Measurements from ENCODE around the gene PRAMEF15. TPM values are rescaled to one million over a fixed set of nuclear protein-coding genes. Genes with fewer than 3 reads are reported as not detected.

The PRAMEF15 gene
- polyA plus RNA-seq, 4 donors = not detected

Other genes starting within 250 kb of the PRAMEF15 start
- not detected for gene PRAMEF25, start 244.8 kb upstream of the PRAMEF15 start, polyA plus RNA-seq (ENCODE audit: insufficient read length in 4 of 4)
- under 1 TPM in 2 of 4 donors, not detected in 2; 0.19 to 0.42 TPM for gene HNRNPCL2, start 198.7 kb upstream of the PRAMEF15 start, polyA plus RNA-seq (ENCODE audit: insufficient read length in 4 of 4)
- not detected for gene PRAMEF26, start 159.6 kb upstream of the PRAMEF15 start, polyA plus RNA-seq (ENCODE audit: insufficient read length in 4 of 4)
- under 1 TPM in 2 of 4 donors, not detected in 2; 0.18 to 0.41 TPM for gene HNRNPCL4, start 149.9 kb upstream of the PRAMEF15 start, polyA plus RNA-seq (ENCODE audit: insufficient read length in 4 of 4)
- gene PRAMEF9, start 143.7 kb upstream of the PRAMEF15 start, polyA plus RNA-seq (ENCODE audit: insufficient read length in 4 of 4) = not detected
- not detected for gene PRAMEF13, start 114.2 kb upstream of the PRAMEF15 start, polyA plus RNA-seq (ENCODE audit: insufficient read length in 4 of 4)
- gene PRAMEF18, start 89.4 kb upstream of the PRAMEF15 start, polyA plus RNA-seq (ENCODE audit: insufficient read length in 4 of 4) = not detected
- not detected for gene PRAMEF5, start 61.4 kb upstream of the PRAMEF15 start, polyA plus RNA-seq (ENCODE audit: insufficient read length in 4 of 4)
- gene PRAMEF8, start 30.4 kb upstream of the PRAMEF15 start, polyA plus RNA-seq (ENCODE audit: insufficient read length in 4 of 4) = not detected
- not detected for gene PRAMEF33, start 12.0 kb upstream of the PRAMEF15 start, polyA plus RNA-seq (ENCODE audit: insufficient read length in 4 of 4)
- gene PRAMEF14, start 31.6 kb downstream of the PRAMEF15 start, polyA plus RNA-seq (ENCODE audit: insufficient read length in 4 of 4) = not detected
- not detected for gene PRAMEF19, start 56.4 kb downstream of the PRAMEF15 start, polyA plus RNA-seq (ENCODE audit: insufficient read length in 4 of 4)
- gene PRAMEF17, start 74.1 kb downstream of the PRAMEF15 start, polyA plus RNA-seq (ENCODE audit: insufficient read length in 4 of 4) = not detected
- gene PRAMEF20, start 94.9 kb downstream of the PRAMEF15 start, polyA plus RNA-seq (ENCODE audit: insufficient read length in 4 of 4) = not detected
- 1 to 10 TPM in 1 of 4 donors, under 1 TPM in 1, not detected in 2; 0.45 to 7.7 TPM for gene LRRC38, start 198.4 kb downstream of the PRAMEF15 start, polyA plus RNA-seq (ENCODE audit: insufficient read length in 4 of 4)

Data from left renal pelvis (tissue), 4 donors.